HG03354 (cell line): ENCODE data around the gene CHST11.
A peak's percentile ranks its signal among the peaks of the same experiment; 100 is the strongest.

Source experiments
- ATAC-seq: cut with Tn5 transposase; IDR thresholded peaks from one replicate; pipeline ENCODE4 v1.9.1; 2021; ENCODE audit warnings: mild to moderate bottlenecking; ENCODE audit not compliant: unreplicated experiment, poor library complexity, severe bottlenecking

The CHST11 gene

DNA sequence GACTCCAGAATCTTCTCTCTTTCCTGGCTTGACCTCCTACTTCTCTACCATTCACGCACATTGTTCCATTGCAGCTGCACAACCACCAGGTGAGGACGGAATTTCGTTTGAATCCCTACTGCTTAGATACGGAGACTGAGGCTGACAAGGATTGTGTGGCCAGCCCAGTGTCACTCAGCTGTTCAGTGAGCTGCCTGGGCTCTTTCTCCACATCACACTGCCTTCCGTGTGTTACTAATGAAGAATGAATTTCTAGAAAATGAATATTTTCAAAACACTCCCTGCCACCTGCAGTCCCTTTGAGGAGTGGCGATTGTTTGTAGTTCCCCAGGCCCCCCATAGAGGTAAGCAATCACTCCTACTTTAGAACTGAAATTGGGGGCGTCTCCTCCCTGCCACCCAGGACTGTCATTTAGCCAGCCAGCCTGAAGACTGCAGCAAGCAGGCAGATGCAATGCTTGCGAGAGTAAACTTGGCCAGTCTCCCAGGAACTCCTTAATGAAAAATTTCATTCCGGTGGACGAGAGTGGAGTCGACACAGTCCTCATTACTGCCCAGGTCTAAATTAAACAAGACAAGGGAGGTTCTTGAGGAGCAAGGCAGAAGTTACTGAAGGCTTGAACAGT is 261.7 kb downstream of the CHST11 start:
- no peak for ATAC-seq

GRCh38 chr12:104719700-104720338 is 263.1 kb downstream of the CHST11 start:
- ATAC-seq: peak; percentile 4

DNA sequence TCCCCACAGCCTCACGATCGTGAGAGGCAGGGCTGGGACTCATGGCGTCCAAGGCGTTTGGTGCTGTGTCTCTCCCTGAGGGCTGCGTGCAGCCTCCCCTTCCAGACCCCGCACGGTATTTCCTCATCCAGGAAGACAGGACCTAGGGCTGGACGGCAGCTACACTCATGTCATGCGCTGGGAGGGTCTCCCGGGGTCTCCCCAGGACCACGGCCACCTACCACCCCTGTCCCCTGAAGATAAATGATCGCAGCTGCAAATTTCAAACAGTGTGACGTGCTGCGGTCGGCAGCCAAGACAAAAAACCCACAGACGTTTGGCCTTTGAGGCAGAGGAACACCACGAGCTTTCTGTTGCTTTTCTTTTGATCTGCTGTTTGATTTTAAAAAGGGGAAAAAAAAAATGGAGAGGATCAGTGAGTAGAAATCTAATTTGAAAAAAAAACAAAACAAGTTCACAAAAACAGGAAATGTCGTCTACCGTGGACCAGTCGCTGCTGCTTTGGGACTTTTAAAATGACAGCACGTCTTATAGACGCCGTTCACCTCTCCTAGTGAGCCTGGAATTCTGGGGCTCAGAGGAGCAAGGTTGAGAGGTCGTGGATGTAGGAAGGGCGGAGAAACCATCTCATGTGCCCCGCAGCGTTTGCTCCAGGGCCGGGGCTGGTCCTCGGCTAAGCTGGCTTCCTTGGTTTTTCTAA is 263.7 kb downstream of the CHST11 start:
- ATAC-seq: peak; percentile 54

DNA sequence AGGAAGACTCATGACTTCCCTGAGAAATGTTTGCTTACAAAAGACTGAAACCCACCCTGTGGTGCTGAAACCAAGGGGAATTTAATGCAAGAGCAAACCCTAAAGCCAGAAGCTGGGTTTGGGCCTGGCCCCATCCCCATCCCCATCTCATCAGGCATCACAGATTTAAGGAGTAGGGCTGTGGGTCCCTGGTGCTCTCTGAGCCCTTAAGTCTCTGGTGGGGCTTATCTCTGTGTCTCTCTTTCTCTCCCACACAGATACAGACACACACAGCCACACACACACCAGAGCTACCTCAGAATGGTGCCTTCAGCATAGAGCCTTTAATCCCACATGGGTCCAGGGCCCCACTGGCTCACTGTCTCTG is 264.3 kb downstream of the CHST11 start:
- peak; percentile 12 for ATAC-seq

GRCh38 chr12:104721936-104722335 is 265.2 kb downstream of the CHST11 start:
- no peak for ATAC-seq

DNA sequence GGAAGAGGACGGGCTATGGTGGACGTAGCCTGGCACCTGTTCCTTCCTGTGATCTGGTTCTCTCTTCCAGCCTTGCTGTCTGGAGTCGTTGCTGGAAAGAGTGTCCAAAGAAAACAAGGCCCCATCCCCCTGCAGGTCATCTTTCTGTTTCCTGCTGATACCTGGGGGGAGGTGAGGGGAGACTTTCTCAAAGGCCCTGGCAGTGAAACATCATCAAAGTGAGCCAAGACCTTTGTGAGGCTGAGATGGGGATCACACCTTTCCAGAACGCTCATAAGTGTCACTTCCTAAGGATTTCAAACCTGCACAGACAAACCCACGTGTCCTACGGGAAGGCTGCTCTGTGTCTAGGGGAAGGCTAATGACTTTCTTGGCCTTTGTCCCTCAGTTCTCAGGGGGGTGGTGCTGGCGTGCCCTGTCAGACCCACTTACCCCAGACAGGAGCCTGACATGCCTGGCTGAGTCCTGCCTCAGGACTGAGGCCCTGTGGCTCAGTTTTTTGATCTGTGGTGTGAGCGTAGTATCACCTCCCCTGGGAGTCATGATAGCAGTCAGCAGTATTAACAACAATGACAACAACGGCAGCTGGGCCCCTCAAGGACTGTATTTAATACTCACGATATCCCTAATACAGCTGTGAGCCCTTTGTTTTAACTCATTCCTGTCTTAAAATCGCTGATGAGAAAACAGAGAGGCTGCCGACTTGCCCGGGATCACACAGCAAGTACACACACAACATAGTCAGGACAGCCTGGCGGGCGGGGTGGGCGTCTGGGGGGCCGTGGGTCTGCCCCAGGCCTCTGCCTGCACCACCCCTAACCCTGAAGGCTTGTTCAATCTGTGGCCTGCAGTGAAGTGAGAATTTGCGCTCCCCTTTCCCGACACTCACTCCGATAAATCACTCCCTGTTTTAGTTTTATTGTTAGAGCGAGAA is 266.1 kb downstream of the CHST11 start:
- ATAC-seq: peak; percentile 53

DNA sequence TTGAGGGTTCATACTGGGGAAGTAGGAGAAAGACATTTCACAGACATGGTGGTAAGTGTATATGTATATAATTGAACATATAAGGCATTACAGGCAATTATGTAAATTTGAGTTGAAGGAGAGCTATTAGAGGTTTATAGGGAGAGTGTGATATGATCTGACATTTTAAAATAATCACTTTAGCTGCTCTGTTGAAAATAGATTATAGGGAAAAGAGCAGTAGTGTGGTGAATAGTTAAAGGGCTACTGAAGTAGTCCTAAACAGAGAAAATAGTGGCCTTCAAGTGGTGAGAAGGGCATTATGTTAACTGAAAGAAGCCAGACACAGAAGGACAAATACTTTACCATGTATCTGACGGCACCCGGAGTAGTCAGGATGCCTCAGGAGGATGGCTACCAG is 267.1 kb downstream of the CHST11 start:
- ATAC-seq: no peak

- no peak for ATAC-seq
Measured at GRCh38 chr12:104724992-104725585, 268.3 kb downstream of the CHST11 start.

- no peak for ATAC-seq
Measured at GRCh38 chr12:104725610-104726009, 268.9 kb downstream of the CHST11 start.

DNA sequence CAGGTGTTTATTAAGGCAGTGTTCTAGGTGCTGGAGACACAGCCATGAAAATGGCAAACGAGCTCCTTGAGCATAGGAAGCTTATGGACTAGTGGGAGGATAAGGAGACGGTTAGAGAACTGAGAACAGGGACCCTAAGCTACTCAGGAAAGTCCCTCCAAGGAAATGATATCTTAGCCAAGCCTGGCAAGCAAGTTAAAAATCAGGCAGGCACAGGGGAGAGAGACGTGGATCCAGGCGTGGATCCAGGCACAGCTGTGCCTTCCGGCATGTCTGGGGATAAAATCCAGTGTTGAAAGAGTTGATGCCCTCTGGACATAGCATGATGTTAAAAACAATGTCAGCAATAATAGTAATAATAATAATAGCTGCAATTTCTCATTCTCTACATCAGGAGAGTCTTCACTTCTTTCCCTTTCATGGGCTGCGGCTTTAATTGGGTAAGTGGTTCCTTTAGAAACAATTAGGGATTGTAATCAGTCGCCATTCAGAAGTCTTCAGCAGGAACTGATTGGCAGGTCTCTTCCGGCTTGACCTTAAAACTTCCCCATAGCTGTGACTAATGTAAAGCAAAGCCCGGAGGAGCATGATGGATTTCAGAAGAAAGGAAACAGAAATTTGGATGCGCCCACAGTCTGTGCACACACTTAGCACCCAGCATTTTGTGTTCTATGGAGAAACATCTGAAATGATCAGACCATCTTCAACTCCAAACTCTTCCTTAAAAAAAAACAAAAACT is 271.1 kb downstream of the CHST11 start:
- ATAC-seq: no peak

GRCh38 chr12:104729091-104729490 is 272.3 kb downstream of the CHST11 start:
- no peak for ATAC-seq

DNA sequence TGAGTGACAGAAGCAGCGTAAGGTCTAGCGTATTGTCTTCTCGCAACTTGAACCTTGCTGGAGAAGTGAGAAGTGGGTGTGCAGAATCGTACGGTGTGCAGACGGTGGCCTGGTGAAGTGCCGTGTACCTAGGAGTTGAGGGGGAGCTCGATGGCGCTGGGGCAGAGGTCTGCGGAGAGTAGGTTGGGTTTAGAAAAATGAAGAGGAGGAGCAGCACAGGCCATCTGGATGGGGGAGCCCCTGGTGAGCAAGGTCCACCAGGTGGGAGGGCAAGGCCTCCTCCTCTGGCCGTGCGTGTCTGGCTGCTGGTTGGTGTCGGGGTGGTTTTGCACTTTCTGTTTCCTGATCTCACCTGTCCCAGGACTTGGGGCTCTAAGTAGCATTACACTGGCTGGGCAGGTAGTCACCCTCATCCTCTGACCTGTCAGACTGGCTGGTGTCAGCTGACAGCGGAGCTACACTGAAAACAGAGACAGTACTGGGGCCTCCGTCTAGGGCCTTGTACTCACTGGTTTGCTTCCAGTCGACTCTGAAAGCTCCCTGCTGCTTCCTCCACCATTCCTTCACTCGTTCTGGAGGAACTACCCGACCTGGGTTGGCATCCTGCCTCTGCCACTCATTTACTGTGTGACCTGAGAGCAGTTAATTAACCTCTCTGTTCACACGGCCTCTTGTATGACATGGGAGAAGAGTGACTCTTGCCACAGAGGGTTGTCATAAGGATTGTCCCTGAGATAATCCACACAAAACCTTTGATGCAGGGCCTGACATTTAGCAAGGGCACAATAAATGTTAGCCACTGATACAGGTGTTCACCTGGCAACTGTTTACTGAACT is 273.1 kb downstream of the CHST11 start:
- ATAC-seq: no peak

DNA sequence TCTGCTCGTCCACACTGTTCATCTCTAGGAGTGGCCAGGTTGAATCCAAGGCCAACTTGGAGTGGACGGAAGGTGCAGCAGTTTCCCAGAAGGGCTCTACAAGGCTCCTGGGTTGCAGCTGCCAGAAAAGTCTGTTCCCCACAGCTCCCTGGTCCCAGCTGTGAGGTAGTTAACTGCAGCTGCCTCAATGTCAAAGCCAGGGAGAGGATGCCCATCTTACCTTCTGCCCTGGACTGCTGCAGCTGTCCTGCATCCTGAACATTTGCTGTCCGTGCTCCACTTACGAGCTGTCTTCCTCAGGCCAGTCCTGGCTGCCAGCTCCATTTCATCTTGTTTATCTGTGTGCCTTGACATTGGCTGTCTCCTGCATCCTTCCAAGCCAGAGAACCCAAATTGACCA is 274.0 kb downstream of the CHST11 start:
- ATAC-seq: no peak

- ATAC-seq: no peak
Measured at GRCh38 chr12:104733717-104734175, 277.0 kb downstream of the CHST11 start.

- no peak for ATAC-seq
Measured at GRCh38 chr12:104734541-104735095, 277.9 kb downstream of the CHST11 start.

DNA sequence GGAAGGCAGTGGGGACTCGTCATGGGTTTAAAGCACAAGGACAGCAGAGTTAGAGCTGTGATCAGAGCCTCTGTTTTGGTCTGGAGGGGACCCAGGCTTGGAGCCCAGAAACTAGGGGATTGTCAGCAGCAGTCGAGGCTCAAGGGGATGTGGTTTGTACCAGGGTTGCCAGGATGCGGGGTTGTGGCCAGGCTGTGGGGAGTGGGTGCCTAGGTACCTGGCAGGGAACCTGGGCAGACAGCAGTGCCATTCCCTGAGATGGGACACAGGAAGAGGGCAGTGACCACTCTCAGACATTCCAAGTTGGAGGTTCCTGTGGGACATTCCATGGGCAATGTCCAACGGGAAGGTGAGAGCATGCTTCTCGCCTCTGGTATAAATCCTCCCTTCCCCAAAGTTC is 279.1 kb downstream of the CHST11 start:
- ATAC-seq: no peak

- ATAC-seq: no peak
Measured at GRCh38 chr12:104736307-104736706, 279.6 kb downstream of the CHST11 start.

DNA sequence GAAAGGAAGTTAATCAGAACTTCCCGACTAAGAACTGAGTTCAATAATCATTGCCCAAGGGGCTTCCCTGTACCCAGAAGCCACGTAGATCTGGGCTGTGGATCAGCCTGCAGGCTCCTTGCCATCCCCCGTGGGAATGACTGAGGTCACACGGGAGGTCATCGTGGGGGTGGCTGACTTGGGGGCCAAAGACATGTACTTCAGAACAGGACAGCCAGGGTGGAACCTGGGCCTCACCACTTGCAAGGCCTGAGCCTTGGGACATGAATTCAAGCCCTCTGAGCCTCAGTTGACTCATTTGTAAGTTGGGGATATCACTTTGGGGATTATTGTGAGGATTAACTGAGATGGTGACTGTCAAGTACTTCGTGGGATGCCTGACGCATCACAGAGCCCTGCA is 280.4 kb downstream of the CHST11 start:
- no peak for ATAC-seq
